Stimulated activated CD4-positive, alpha-beta T cell treated with anti-CD3 and anti-CD28 coated beads, Interleukin-1b, Interleukin-23, amount 100 ng/mL, for 1 hour (primary cell): Measurements from ENCODE around the gene ZNF593OS.
A peak's percentile ranks its signal among the peaks of the same experiment; 100 is the strongest.

Experiments used
- DNase-seq, 2 donors: peaks; one replicate each; pipeline ENCODE4 v3.0.0-alpha.2; 2020; ENCODE audit warnings: low read depth in 2 of 2

ZNF593OS gene

DNA sequence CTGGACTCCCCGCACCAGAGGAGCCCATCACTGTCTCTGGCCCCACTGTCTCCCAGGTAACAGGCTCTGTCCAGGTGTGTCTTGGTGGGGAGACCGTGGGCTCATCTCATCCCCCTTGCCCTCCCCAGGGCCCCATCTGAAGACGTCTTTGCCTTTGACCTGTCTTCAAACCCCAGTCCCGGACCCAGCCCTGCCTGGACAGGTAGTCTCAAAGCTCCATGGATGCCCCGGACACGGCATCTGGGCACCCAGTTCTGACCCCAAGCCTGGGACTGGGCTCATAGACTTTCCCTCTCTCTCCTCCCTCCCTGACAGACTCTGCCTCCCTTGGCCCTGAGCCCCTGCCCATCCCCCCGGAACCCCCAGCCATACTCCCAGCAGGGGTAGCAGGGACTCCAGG is 12.5 kb upstream of the ZNF593OS start:
- no peak for DNase-seq

DNA sequence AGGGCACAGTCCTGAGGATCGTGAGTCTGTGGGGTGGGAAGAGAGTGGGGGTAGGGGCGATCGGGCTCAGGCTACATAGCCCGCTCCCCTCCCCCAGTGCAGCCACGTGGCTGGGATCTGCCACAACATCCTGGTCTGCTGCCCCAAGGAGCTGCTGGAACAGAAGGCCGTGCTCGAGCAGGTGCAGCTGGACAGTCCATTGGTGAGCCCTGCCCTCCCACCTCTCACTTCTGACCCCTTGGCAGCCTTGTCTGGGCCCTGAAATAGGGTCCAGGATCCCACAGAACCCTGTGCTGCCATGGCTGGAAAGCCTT is 10.7 kb upstream of the ZNF593OS start:
- no peak for DNase-seq

DNA sequence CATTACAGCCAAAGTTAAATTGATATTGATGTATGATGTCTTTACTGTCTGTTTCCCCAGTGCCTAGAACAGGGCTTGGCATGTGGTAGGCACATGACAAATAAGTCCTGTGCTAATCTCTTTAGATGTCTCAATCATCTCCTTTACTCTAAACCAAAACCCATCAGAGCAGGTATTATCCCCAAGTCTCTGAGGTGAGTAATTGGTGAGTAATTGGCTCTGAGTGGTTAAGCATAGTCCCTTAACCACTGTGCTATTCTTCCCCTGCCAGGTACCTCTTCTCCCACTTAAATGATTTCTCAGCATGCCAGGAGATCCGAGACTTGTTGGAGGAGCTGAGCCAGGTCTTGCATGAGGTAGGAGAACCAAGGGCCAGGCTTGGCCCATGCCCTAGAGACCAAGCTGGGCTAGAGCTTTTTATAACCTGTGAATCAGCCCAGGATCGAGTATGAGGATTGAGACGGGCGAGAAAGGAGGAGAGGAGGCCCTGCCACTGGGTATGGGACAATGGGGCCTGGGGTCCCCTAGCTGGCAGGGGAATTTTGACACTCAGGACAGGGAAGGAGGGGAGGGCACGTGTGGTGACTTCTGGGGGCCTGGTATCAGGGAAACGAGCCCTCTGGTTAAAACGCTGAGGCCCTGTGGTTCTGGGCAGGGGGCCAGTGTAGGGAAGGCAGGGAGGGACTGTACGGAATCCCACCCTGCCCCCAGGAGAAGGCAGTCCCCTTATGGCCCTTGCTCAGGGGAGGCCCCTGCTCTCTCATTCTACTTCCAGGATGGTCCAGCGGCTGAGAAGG is 10.2 kb upstream of the ZNF593OS start:
- DNase-seq, result no peak

DNA sequence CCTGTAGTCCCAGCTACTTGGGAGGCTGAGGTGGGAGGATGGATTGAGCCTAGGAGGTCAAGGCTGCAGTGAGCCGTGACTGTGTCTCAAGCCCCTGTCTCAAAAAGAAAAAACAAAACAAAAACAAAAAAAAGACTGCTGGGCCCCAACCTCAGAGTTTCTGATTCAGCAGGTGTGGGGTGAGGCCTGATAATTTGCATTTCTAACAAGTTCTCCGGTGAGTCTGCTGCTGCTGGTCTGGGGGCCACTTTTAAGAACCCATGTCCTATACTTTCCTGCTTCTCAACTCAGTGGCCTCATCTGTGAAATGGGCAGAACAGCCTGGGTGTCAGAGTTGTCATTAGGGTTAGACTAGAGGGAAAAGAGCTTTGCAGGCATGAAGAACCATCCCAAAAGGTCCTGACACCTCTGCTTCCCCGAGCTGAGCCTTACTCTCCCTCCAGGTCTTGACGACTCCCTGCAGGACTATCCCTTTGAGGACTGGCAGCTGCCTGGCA is 8.4 kb upstream of the ZNF593OS start:
- no peak for DNase-seq

DNA sequence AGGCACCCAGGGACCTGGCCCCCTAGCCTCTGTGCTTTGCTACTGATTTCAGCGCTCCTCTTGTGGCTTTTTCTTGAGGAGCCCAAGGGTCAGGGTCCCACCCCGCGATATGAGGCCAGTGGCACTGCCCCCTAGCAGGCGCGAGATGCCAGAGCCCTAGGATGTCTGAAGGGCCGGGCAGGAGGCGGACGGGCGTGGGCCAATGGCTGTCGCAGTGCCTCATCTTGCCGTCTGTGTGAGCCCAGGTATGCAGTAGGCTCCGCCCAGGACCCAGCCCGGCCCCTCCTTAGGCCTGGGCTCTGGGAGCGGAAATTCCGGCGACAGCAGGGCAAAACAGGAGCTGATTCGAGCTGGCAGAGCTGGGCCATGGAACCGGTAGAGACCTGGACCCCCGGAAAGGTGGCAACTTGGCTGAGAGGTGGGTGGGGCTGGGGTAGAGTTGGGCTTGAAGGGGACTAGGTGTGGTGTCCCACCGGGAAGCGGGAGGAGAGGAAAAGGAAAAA is 5.6 kb upstream of the ZNF593OS start, which contains the start of gene CNKSR1:
TSS of gene CNKSR1 (plus strand) at position 310 of the 503 bp plus-strand sequence. CDS start at position 367, 57 bp downstream.
- DNase-seq, result no peak

DNA sequence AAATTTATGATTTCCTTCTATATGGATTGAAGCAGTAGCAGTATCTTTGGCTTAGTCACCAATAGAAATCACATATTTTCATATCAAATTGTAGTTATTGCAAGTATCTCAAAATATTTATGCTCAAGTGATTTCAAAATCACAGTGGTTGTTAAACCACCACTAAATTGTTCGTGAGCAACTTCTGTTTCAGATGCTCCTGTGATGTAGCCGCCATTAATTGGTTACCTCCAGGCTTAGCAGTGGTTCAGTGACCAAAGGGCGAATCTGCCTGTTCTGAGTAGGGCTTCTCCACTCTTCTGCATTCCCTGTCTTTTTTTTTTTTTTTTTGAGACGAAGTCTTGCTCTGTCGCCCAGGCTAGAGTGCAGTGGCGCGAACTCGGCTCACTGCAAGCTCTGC is 3.7 kb upstream of the ZNF593OS start:
- no peak for DNase-seq

DNA sequence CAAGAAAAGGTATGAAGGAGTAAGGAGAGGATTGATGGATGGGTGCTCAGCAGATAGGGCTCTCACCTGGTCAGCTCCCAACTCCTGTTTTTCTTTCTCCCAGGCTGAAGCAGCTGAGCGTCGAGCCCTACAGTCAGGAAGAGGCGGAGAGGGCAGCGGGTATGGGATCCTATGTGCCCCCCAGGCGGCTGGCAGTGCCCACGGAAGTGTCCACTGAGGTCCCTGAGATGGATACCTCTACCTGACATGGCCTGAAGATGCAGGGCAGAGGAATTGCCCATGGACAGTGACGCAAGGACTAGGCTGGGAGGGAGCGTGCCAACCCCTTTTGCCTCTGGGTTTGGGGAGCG is 1.2 kb downstream of the ZNF593OS start:
- DNase-seq, result no peak

DNA sequence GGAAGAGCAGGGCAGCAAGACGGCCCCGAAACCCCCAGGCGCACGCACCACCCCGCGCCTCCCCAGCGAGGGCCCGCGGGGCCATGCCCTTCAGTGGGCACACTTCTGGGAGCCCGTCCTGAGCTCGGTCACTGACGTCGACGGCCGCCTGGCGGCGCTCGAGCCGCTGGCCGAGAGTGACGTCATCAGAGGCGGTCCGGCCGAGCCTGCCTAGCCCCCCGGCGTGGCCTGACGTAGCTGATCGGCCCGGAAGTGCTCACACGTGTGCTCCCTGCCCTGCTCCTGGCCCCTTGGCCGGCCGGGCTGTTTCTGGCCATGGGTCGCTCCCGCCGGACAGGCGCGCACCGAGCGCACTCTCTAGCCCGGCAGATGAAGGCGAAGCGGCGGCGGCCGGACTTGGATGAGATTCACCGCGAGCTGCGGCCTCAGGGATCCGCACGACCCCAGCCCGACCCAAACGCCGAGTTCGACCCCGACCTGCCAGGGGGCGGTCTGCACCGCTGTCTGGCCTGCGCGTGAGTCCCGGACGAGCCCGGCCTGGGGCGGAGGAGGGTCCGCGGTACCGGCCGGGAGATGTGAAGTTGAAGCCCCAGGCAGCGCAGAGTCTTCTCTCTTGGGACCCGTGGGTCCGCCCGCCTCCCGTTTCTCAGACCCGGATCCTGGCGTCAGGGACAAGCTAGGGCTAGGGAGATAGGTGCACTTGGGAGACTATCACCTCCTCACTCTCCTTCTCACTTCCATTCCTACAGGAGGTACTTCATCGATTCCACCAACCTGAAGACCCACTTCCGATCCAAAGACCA is 1.8 kb downstream of the ZNF593OS start, which contains the start of gene ZNF593:
TSS of gene ZNF593 (plus strand) at position 240 of the 803 bp plus-strand sequence. CDS start at position 316, 76 bp downstream.
- DNase-seq, result peak; percentile 60 to 75

DNA sequence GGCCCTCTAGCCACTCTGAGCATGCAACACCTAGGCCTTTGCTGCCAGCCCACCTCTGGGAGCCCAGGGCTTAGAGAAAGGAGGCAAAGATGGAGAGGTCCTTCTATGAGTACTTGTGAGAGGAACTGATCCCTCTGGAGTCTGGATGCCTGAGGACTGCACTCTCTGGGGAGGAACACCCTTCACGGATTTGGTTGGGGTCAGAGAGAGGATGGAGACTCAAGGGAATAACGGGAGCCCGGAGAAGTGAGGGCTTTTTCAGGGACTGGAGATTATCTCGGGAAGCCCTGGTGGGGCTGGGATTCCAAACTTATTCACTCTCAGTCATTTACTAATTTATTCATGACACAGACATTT is 2.5 kb downstream of the ZNF593OS start:
- no peak for DNase-seq

DNA sequence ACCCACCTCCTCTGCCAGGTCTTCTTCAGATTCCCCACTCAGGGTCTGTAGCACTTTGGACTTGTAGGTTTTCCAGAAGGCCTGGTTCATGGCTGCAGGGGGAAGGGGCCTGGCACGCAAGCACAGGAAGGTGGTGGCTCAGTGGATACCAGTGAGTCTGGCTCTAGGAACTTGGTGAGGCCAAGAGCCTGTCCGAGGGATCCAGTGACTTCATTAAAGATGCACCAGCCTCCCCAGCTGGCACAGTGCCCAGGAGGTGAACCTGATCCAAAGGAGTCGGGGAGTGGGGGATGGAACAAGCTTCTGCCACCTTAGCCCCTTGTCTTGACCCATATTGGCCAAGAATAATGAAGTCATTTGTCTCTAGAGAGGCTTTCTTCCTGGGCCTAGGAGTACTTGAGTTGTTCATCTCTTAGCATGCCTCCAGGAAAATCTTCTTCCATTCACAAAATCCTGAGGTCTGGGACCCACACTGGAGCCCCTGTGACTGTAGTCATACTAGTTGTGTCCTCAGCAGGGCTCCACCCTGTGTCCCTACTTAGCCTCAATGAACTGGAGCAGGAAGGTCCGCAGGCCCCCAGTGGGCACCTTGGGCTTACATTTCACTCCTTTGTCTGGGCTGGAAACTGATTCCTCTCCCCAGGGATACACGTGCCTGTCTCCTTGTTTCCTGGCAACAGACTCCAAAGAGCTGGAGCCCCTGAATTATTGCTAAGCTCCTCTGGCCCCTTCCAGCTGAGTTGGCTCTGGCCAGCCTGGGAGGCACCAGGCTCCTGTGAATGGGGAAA is 3.0 kb downstream of the ZNF593OS start, which contains the start of gene C1orf232:
TSS of gene C1orf232 (minus strand) at position 554 of the 788 bp plus-strand sequence. CDS start at position 90, 464 bp downstream.
- no peak for DNase-seq

DNA sequence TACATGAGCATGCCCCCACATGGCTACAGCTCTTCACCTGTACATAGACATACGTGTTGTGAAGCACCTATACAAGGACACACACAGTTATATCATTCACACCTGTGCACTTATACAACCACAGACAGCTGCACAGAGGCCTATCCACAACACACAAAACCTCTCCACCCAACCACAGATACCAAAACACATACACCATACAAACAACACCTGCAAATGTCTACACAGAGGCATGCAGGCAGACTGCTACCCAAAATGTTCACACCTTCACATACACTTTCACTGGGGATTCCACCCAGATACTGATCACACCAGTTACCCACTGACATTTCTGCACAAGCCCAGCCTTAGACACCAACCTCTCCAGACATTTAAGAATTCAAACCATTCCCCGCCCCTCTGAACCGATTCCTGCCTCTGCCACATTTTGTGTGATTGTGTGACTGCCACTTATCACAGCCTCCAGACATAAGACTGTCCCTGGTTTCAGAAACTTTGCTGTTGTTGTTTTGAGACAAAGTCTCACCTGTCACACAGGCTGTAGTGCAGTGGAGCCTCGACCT is 4.8 kb downstream of the ZNF593OS start:
- no peak for DNase-seq

DNA sequence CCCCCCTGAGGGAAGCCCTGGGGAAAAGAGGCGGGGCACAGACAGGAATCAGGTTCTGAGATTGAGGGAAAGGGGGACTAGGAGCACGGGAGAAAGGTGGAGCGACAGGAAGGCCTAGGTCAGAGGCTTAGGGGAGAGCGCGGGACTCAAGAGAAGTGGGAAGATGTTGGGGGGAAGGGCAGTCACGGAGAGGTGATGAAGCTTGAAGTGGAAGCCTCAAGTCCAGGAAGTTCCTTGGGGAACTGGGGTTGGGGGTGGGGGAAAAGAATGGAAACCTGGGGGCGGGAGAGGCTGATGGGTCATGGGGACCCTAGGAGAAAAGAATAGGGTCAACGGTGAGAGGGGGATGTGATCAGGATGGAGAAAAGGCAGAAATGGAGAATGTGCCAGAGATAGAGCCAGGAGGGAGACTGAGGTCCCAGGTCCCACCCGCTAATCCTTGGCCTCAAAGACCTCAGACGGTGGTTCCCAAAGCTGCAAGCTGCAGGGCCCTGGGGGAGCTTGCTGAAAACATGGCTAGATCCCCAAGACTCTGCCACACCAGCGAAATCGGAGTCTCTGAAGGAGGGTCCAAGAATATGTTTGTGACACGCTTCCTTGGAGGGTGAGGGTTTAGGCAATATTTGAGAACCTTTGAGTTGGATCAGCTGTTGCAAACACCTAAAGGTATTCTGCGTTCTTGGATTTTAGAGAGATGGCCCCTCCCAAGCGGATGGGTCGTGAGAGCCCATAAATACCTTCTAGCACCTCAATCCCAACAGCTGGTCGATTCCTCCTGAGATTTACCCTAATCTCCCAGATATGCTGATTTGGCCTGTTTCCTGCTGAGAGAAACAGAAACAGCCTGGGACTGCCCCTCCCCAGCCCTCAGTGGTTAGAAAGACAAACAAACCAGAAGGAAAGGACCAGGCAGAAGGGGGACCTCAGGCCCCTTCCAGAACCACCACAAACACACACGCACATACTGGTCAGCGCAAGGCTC is 6.5 kb downstream of the ZNF593OS start:
- DNase-seq, result no peak

DNA sequence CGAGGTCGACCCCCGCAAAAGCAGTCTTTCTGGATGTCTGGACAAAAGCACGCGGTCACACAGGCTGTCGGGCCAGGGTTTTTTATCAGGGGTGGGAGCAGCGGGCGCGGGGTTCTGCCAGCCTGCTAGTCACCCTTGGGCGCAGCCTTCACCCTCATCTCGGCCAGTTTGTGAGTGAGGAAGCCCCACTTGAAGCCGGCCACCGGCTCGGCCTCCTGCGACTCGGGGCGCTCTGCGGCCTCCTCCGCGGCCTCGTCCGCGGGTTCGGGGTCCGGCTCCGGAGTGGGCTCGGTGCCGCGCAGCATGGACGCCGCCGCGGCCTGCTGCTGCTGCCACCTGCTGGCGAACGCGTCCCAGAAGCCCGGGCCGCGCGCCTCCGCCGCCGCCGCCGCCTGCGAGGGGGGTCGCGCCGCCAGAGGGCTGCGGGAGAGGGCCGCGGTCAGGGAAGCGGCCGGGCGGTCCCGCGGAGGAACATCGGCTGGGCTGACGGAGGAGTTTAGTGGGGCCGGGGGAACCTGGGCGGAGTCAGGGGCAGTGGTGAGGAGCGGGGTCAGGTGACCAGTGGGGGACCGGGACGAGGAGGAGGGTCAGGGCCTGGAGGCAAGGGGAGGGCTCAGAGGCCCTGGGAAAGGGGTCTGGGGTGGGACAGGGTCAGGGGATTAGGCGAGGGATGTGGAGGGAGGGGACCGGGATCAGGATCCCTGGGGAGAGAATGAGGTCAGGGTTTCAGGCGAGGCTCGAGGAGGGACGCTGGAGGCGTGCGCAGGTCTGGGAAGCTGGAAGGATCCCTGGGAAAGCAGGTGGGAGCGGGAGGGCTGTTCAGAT is 7.4 kb downstream of the ZNF593OS start:
- peak in 1 of 2 donors; percentile 42 for DNase-seq

DNA sequence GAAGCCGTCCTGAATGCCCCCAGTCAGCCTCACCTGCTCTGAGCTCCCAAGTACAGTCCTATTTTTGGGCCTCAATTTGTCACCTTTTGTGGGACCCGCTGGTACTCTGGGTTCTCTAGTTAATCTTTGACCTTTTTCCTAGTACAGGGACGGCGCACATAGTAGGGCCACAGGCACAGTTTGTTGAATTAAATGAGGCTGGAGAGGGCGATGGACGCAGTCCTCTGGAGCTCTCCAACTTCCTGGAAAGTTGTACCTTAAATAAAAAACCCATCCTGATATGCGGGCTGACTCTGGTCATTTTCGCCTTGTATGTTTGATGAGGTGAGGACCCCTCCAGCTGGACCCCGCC is 8.0 kb downstream of the ZNF593OS start:
- no peak for DNase-seq

DNA sequence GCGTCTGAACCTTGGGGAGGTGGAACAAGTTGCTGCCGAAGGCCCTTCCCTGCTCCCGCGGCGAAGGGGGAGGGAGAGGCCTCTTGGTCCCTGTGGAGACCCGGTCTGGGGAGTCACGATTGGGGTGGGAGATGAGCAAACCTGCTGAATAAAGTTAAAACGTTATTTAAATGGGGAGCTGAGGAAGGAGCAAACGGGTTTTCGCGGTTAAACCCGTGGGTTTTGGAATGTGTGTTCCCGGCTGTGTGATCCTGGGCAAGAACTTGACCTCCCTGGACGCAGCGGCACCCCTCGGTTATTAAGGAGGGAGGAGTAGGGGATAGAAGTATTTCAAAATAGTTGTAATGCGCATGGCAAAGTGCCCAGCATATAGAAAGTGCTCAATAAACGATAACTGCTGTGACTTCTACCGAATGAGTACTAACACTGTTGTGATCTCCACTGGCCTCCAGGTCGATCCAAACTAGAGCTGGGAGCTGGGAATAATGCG is 9.4 kb downstream of the ZNF593OS start:
- DNase-seq, result no peak

DNA sequence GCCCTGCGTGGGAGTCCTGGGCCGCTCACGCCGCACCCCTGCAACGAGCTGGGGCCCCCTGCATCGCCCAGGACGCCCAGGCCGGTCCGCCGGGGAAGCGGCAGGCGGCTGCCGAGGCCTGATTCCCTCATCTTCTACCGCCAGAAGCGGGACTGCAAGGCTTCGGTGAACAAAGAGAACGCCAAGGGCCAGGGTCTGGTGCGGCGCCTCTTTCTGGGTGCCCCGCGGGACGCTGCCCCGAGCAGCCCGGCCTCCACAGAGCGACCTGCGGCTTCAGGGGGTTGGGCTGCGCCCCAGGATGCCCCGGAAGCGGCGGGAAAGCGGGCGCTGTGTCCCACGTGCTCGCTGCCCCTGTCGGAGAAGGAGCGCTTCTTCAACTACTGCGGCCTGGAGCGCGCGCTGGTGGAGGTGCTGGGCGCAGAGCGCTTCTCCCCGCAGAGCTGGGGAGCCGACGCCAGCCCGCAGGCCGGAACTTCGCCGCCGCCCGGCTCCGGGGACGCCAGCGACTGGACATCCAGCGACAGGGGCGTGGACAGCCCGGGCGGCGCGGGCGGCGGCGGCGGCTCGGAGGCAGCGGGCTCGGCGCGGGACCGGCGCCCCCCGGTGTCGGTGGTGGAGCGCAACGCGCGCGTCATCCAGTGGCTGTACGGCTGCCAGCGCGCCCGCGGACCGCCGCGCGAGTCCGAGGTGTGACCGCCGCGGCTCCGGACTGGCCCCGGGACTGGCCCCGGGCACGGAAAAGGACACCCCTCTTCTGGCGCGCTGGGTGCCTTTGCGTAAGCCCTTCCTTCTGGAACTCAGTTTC is 10.0 kb downstream of the ZNF593OS start:
- DNase-seq, result no peak

DNA sequence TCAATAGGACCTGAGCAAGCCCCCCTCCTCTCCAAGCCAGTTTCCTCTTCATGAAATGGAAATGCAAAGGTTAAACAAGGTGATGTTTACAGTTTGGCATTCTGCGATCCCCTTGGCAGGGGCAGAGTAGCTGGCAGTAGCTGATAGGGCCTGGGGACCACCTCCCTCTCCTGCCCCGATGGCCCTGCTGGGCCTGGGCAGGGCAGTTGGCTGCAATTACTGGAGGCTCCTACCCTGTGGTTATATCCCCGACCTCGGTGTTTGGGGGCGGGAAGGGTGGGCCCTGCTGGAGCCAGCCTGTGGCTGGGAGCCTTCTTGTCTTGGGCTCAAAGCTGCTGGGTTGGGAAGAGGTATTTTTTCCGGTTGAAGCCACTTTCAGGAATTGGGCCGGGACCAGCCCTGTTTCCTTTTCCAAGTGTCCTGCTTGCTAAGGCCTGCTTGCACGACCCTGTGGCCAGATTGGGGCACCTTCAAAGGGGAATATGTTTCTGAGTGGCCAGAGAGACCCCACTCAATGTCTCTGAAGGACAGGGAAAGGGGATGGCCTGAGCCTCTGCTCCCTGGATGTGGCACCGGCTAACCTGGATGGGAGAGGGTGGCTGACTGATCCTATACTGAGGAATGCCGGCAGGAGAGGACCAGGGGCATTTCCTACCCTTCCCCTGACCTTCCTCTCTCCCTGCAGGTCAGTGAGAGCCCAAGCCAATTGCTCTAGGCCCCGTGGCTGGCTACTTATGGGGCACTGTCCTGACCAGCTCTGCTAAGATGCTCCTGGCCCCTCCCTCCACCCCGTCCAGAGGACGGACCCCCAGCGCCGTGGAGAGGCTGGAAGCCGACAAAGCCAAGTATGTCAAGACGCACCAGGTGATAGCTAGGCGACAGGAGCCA is 10.9 kb downstream of the ZNF593OS start:
- no peak for DNase-seq

DNA sequence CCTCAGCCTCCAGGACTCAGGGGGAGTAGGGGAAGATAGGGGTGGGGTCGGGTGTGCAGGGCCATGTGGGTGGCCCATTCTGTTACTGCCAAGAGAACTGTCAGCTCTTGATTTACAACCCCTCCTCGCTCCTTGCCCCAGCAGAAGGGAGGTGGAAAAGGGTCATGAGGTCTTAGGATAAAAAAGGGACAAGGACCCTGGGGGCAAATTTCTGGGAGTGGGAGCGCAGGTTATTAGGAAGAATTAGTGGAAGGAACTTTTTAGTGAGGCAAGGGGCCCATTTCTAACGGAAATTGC is 11.9 kb downstream of the ZNF593OS start:
- DNase-seq, result no peak
